GM19099 (cell line): ENCODE data around the gene AVPR1B.

Source experiments
- POLR2A ChIP-seq: IDR thresholded peaks from 3 replicates; pipeline ENCODE4 v1.6.1; 2011; ENCODE audit warnings: low read depth; ENCODE audit not compliant: insufficient read length; ENCODE audit errors: extremely low read depth

Gene AVPR1B

DNA sequence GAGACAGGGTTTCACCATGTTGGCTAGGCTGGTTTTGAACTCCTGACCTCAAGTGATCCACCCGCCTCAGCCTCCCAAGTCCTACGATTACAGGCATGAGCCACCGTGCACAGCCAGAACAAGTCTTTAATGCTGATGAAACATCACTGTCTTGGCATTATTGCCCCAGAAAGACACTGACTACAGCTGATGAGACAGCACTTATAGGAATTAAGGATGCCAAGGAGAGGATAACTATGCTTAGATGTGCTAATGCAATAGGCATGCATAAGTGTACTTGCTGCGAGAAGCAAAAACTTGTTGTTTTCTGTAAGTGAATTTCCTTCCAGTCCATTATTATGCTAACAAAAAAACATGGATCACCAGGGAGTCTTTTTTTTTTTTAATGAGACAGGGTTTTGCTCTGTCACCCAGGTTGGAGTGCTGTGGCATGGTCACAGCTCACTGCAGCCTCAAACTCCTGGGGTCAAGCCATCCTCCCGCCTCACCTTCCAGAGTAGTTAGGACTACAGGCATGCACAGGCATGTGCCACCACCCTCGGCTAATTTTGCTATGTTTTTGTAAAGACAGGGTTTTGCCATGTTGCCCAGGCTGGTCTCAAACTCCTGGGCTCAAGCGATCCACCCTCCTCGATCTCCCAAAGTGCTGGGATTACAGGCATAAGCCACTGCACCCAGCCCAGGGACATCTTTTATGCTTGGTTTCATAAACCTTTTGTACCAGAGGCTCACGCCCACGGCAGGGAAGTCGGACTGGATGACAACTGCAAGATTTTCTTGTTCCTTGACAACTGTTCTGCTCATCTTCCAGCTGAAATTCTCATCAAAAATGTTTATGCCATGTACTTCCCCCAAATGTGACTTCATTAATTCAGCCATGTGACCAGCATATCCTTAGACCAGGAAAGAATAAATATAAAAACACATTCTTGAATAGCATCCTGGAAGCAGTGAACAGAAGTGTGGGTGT, 41.1 kb downstream of the AVPR1B start:
- no peak for TF ChIP-seq POLR2A

DNA sequence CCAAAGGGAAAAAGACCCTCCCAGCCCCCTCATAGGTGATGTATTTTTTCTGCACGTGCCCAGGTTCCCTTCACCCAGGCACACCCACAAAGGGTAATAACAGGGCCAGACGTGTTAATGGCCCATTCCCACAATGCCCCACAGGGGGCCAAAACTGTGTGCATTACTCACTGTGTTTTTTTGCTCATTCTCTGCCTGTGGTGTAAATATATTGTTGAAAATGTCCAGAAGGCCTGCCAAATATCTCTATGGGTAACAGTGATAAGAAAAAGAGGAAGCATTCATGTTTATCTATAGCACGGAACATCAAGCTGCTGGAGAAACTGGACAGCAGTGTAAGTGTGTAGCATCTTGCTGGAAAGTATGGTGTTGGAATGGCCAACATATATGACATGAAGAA, 42.3 kb downstream of the AVPR1B start:
- no peak for TF ChIP-seq POLR2A

- TF ChIP-seq POLR2A = no peak
Measured at GRCh38 chr1:206070627-206071304, 46.4 kb downstream of the AVPR1B start.

DNA sequence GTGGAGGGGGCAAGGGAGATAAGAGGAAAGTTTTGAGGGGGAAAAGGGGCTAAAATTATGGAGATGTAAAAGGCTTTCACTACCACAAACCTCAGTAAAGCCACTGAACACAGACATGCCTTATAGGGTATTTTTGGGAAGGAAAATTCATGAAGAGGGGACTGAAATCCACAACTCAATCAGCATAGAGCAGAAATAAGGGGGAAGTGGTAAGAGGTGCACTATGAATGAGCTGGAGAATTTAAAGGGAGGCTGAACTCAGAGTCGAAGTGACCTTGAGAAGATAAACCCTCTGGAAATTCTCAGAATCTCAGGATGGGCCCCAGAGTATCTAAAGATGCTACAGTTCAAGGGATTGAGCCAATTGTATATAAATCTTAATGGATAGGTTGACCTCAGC, 48.9 kb downstream of the AVPR1B start:
- no peak for TF ChIP-seq POLR2A

- no peak for TF ChIP-seq POLR2A
Measured at GRCh38 chr1:206067486-206068227, 49.5 kb downstream of the AVPR1B start.

DNA sequence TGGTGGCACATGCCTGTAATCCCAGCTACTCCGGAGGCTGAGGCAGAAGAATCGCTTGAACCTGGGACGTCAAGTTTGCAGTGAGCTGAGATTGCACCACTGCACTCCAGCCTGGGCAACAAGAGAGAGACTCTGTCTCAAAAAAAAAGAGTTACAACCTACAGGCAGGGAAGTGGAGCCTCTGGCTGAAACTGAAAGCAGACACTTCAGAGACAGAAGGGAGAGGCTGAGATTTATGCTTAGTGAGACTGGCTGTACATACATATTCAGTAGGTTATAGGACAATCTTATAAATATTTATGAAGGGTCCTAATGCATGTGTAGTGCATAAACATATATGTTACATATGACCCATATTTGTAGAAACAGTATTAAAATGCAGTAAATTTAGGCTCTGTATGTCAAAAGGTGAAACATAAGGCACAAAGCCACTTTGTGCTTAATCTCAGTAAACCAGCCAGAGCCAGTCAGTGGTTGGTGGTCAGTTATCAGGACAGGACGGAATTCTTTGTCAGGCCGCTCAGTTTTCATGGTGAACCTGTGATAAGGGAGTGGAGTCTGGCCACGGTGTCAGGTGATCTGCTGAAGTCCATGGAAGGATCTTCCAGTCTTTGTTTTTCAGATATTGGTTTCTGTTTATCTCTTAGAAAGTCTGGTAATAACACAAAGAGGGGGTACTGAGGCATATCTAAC, 50.6 kb downstream of the AVPR1B start:
- TF ChIP-seq POLR2A = no peak

GRCh38 chr1:206065547-206066145, 51.5 kb downstream of the AVPR1B start:
- TF ChIP-seq POLR2A = no peak

DNA sequence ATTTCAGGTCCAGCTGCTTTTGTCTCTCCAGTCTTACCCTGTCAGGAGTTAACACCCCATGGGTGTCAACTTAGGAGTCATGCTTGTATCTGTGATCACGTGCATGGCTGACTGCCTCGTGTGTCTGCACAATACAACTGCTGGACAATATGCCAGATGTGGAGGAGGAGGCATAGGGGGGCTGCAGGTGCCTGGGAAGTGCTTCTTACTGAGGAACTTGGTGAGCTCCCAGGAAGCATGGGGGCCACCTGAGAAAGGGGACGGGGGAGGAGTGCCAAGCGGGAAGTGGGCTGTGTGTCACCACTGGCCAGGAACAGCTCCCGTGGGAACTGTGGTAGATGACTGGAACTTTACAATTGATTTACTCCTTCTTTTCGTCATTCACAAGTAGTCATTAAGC, 54.7 kb downstream of the AVPR1B start:
- no peak for TF ChIP-seq POLR2A

DNA sequence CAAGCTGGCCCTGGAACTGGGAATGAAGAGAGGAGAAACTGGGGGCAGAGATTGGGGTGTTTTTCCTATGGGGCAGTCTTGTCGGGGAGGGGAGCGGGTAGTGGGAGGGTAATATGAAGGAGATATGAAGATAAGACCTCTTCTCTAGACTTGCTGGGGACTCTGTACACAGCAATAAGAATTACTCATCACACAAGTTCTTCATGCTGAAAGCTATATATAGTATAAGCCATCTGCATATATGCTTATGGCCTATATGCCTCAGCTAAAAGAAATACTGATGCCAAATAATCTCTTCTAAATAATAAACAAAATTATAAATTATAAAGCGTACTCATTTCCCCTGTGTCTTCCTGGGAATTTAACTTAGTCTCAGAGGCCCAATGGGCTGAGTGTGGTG, 56.3 kb downstream of the AVPR1B start:
- TF ChIP-seq POLR2A = no peak
